Measurements from ENCODE around the gene AREG. TPM values are rescaled to one million over a fixed set of nuclear protein-coding genes. Genes with fewer than 3 reads are reported as not detected.

The AREG gene
- total and polyA plus RNA-seq, 2 of the 4 experiments (the other 2 are of a cell fraction) = 0.17 to 0.18 TPM

DNA sequence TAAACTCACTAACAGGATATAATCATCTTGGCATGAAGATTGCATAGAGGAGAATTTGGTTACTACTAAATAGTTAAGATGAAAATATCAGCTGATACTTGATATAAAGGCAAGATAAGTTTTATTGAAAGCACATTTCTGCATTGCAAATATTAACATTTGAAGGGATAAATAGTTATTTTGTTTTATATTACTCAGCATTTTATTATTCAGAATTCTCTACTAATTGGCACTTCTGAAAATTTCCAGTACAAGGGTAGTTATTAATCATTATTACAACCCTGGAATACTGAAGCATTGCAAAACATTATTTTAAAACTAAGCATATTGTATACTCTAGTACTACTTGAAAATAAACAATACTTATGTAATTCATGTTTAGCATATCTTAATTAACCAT, 32.7 kb upstream of the AREG start:
- H3K14ac ChIP-seq (replicated peaks; ENCODE audit: low read depth, low read length) = no peak overlapping the region
- no peak overlapping the region for H3K23ac ChIP-seq (ENCODE audit: low read depth, low read length)
- H3K79me1 ChIP-seq (ENCODE audit: low read depth in 1 of 2, low read length in 2 of 2) = no peaks in the 10 kb centered on the region
- H3K36me3 ChIP-seq (ENCODE audit: control insufficient read depth, insufficient read depth, low read length) = no peaks in the 10 kb centered on the region
- DNase-seq = no peak
- H3K27me3 ChIP-seq (ENCODE audit: control insufficient read depth, insufficient read depth, low read length) = no peaks in the 10 kb centered on the region
- ChIA-PET CTCF (no interaction called here), POLR2A (ENCODE audit: unreplicated experiment) (no interaction called here)
- H3K18ac ChIP-seq (ENCODE audit: low read depth, low read length) = no peak overlapping the region
- no peaks in the 10 kb centered on the region for H3K9me1 ChIP-seq (ENCODE audit: insufficient read depth, low read length)
- no peak overlapping the region for H2BK20ac ChIP-seq (ENCODE audit: low read depth, low read length)
- no peak overlapping the region for H2AK9ac ChIP-seq (replicated peaks; ENCODE audit: low read depth, low read length, poor library complexity)
- H3K4me3 ChIP-seq (ENCODE audit: insufficient read depth, low read depth, low read length) = no peak overlapping the region
- dilution Hi-C loops (cut with HindIII; ENCODE audit: low sequenced_read_pairs, unreplicated experiment) = no loop called here
- TF ChIP-seq, protein P1, sequence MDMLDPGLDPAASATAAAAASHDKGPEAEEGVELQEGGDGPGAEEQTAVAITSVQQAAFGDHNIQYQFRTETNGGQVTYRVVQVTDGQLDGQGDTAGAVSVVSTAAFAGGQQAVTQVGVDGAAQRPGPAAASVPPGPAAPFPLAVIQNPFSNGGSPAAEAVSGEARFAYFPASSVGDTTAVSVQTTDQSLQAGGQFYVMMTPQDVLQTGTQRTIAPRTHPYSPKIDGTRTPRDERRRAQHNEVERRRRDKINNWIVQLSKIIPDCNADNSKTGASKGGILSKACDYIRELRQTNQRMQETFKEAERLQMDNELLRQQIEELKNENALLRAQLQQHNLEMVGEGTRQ (IDR thresholded peaks at IDR 0.05; ENCODE audit: low read depth, low read length) = no peak
- no peak for TF ChIP-seq RAD21 (IDR thresholded peaks at IDR 0.05; ENCODE audit: low read length)
- peak; percentile 40 for TF ChIP-seq MAFK (IDR thresholded peaks at IDR 0.05; ENCODE audit: low read depth, low read length)
- no peak for TF ChIP-seq MXI1 (IDR thresholded peaks at IDR 0.05; ENCODE audit: borderline replicate concordance, low read depth, low read length)
- TF ChIP-seq SMC3 (IDR thresholded peaks at IDR 0.05; ENCODE audit: low read depth, low read length) = no peak
- no peak for TF ChIP-seq BHLHE40 (IDR thresholded peaks at IDR 0.05; ENCODE audit: low read depth, low read length)
- no peaks in the 10 kb centered on the region for H3K4me1 ChIP-seq (ENCODE audit: control insufficient read depth, insufficient read depth, low read length)
- H4K8ac ChIP-seq (ENCODE audit: low read depth in 2 of 2, low read length in 2 of 2) = no peak overlapping the region
- no peak overlapping the region for H2AFZ ChIP-seq (replicated peaks; ENCODE audit: low read length, poor library complexity)
- H4K20me1 ChIP-seq (ENCODE audit: insufficient read depth, low read length) = no peaks in the 10 kb centered on the region
- in situ Hi-C loops (cut with MboI; ENCODE audit: low sequenced_read_pairs) = no loop called here
- no peak overlapping the region for H3K56ac ChIP-seq (ENCODE audit: extremely low read depth, insufficient read depth, low read length)
- H4K5ac ChIP-seq (ENCODE audit: low read depth, low read length) = no peak overlapping the region
- no peak overlapping the region for H3K9ac ChIP-seq (ENCODE audit: low read depth, low read length)
- no TSS peak for BruUV-seq (replicated peaks)
- H4K91ac ChIP-seq (ENCODE audit: insufficient read depth, low read depth, low read length) = no peak overlapping the region
- no peaks in the 10 kb centered on the region for H3K9me3 ChIP-seq (ENCODE audit: control insufficient read depth, insufficient read depth, low read length)
- no peak overlapping the region for H2BK120ac ChIP-seq (ENCODE audit: low read depth, low read length)
- no peak overlapping the region for H3K4me2 ChIP-seq (ENCODE audit: low read depth, low read length)
- H3K27ac ChIP-seq (ENCODE audit: insufficient read depth, low read length) = no peak overlapping the region
- intact Hi-C loops (cut with micrococcal nuclease) = loop anchor here (5.0 kb wide), 1 partner anchor 705 kb away; no protein-coding TSS in a partner anchor
- no peak for ATAC-seq (ENCODE audit: low read depth)
- no peak overlapping the region for H2BK5ac ChIP-seq (ENCODE audit: low read depth, low read length, poor library complexity, severe bottlenecking)
- no peak overlapping the region for H3K4ac ChIP-seq (ENCODE audit: low read depth, low read length)
- no peak overlapping the region for H2AK5ac ChIP-seq (ENCODE audit: low read depth, low read length)
- no peak overlapping the region for H2BK15ac ChIP-seq (ENCODE audit: low read depth, low read length)

Measured in IMR-90 (cell line).